Esophagus (tissue), 2 donors: ENCODE results near the gene ATP8B3. TPM values are rescaled to one million over a fixed set of nuclear protein-coding genes. Genes with fewer than 3 reads are reported as not detected.
"Not testable (repeated sequence)": the region's sequence is repeated elsewhere in the genome, so short reads cannot be mapped to it uniquely, and the experiment has no call there.

ENCODE experiments used
- H3K27ac ChIP-seq, 2 donors: one replicate each; pipeline ENCODE4 v1.5.1; 2013; ENCODE audit warnings: low read depth in 2 of 2, mild to moderate bottlenecking in 2 of 2, inconsistent platforms in 1 of 2, low read length in 1 of 2, moderate library complexity in 1 of 2
- H3K27me3 ChIP-seq, 2 donors: one replicate each; pipeline ENCODE4 v1.6.1; 2013; ENCODE audit warnings: low read length in 2 of 2, control low read depth in 1 of 2, mild to moderate bottlenecking in 1 of 2; ENCODE audit not compliant: insufficient read depth in 2 of 2, control insufficient read depth in 1 of 2
- H3K36me3 ChIP-seq, 2 donors: one replicate each; pipeline ENCODE4 v1.6.1; 2013; ENCODE audit warnings: low read length in 1 of 2; ENCODE audit not compliant: control insufficient read depth in 2 of 2, insufficient read depth in 2 of 2
- H3K4me1 ChIP-seq, 2 donors: one replicate each; pipeline ENCODE4 v1.6.1; 2013; ENCODE audit warnings: low read length in 1 of 2; ENCODE audit not compliant: control insufficient read depth in 2 of 2, insufficient read depth in 2 of 2
- H3K4me3 ChIP-seq, 2 donors: one replicate each; pipeline ENCODE4 v1.5.1; 2013; ENCODE audit warnings: low read length in 2 of 2, mild to moderate bottlenecking in 2 of 2, low read depth in 1 of 2, moderate library complexity in 1 of 2
- H3K9me3 ChIP-seq, 2 donors: one replicate each; pipeline ENCODE4 v1.6.1; 2013; ENCODE audit warnings: mild to moderate bottlenecking in 2 of 2, low read depth in 1 of 2, low read length in 1 of 2, moderate library complexity in 1 of 2; ENCODE audit not compliant: control insufficient read depth in 2 of 2, insufficient read depth in 1 of 2
- WGBS, 2 donors: extraction: QIAGEN DNeasy Blood & Tissue Kit; methylation state at CpG; one replicate each; pipeline ENCODE4 v1.1.7; 2013; 5-methylcytosine and 5-hydroxymethylcytosine counted together
- polyA plus RNA-seq, 2 donors: library from polyadenylated mRNA; stranded (reverse); fragments of 200-250 nt; gene quantifications; one replicate each; pipeline ENCODE4 v1.2.3, GENCODE V29; 2013
- donor health status: healthy with polysubstance abuse.
- donor health status: Bipolar disorder and iron deficiency.

ATP8B3 gene
- polyA plus RNA-seq, 2 donors: 0.68 to 1.2 TPM

DNA sequence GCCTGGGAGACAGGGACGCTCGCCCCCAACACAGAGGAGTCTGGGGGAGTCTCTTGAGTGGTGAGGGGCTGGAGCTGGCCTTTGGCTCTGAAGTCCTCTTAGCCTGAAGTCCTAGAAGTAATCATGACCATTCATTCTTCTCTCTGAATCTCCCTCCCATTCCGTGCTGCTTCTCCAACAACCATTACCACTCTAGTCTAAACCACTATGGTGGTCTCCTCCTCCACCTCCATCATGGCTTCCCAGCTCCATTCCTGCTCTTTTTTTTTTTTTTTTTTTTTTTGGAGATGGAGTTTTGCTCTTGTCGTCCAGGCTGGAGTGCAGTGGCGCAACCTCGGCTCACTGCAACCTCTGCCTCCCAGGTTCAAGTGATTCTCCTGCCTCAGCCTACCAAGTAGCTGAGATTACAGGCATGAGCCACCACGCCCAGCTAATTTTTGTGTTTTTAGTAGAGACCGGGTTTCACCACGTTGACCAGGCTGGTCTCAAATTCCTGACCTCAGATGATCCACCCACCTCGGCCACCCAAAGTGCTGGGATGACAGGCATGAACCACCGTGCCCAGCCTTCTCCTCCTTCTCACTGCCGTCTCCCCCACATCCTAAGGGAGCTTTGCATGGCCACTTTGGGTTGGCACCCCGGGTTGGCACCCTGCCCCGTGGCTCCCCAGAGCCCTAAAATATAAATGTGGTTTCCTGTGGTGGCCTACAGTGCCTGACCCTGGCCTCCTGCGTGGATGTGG lies 51.1 kb downstream of the ATP8B3 start:
- H3K9me3 ChIP-seq, H3K4me1 ChIP-seq, H3K36me3 ChIP-seq, H3K4me3 ChIP-seq, H3K27ac ChIP-seq: not testable (repeated sequence)
- peaks cover 15 to 51% of the 10 kb centered on the region in 2 donors for H3K27me3 ChIP-seq
- 16 to 21% methylated on average over 15 of the region's 15 CpGs for WGBS, 2 donors

DNA sequence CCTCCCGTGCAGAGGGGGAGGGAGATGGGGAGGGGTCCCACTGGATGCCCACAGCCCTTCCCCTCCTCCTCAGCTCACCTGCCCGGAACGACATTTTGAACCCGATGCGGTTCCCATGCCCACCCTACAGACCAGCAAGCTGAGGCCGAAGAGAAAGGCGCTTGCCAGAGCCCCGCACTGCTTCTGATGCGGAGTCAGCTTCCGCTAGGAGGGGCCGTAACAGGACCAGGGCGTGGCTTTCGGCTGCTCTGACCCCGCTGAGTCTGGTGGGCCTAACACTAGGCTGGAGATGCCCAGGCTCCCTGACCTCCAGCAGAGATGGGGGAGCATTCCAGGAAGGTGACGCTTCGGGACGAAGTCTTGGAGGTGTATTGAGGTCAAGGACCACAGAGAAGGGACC lies 52.1 kb downstream of the ATP8B3 start:
- H3K4me3 ChIP-seq: no peak overlapping the region
- 5 to 6% methylated on average over 16 to 17 of the region's 17 CpGs for WGBS, 2 donors

GRCh38 chr19:1758959-1759903 lies 52.8 kb downstream of the ATP8B3 start:
- 16 to 19% methylated on average over 16 of the region's 16 CpGs for WGBS, 2 donors
- Histone ChIP-seq H3K27me3 (peaks cover 24 to 53% of the 10 kb centered on the region in 2 donors), H3K9me3 (no peaks in the 10 kb centered on the region), H3K27ac (no peak overlapping the region), H3K36me3 (no peaks in the 10 kb centered on the region), H3K4me1 (peaks cover 1 to 9% of the 10 kb centered on the region in 2 donors), H3K4me3 (no peak overlapping the region)

More for the DNA sequence above, 52.1 kb downstream of the ATP8B3 start:
- no peaks in the 10 kb centered on the region for H3K36me3 ChIP-seq
- H3K4me1 ChIP-seq: peaks cover 0 to 5% of the 10 kb centered on the region in 2 donors
- no peaks in the 10 kb centered on the region for H3K9me3 ChIP-seq
- H3K27me3 ChIP-seq: peaks cover 19 to 52% of the 10 kb centered on the region in 2 donors
- H3K27ac ChIP-seq: no peak overlapping the region

DNA sequence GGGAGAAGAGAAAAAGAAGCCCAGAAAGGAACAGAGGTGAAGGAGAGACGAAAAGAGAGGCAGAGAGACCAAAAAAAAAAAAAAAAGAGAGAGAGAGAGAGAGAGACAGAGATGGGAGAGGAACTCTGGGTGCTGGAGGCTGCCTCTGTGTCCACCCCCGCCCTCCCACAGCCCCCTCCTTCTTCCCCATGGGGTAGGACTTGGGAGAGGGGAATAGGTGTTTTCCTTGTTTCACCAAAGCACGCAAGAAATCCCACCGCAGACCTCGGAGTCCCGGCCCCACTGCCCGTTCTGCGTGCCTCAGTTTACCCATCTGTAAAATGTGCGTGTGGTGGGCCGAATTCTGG lies 53.9 kb downstream of the ATP8B3 start:
- peaks cover 29 to 49% of the 10 kb centered on the region in 2 donors for H3K27me3 ChIP-seq
- 3 to 8% methylated on average over 10 of the region's 10 CpGs for WGBS, 2 donors
- H3K36me3 ChIP-seq: no peaks in the 10 kb centered on the region
- H3K9me3 ChIP-seq: no peaks in the 10 kb centered on the region
- no peak overlapping the region for H3K4me3 ChIP-seq
- H3K27ac ChIP-seq: no peak overlapping the region
- peaks cover 7 to 9% of the 10 kb centered on the region in 2 donors for H3K4me1 ChIP-seq

GRCh38 chr19:1757468-1758230 lies 54.4 kb downstream of the ATP8B3 start:
- 2 to 3% methylated on average over 79 to 86 of the region's 86 CpGs for WGBS, 2 donors

GRCh38 chr19:1756705-1757465 lies 55.2 kb downstream of the ATP8B3 start:
- Histone ChIP-seq H3K4me3 (no peak overlapping the region), H3K36me3 (no peaks in the 10 kb centered on the region), H3K9me3 (no peaks in the 10 kb centered on the region), H3K27me3 (peaks cover 24 to 52% of the 10 kb centered on the region in 2 donors), H3K27ac (no peak overlapping the region), H3K4me1 (peaks cover 7 to 9% of the 10 kb centered on the region in 2 donors)
- 6% methylated on average over 29 of the region's 29 CpGs for WGBS, 2 donors

More at GRCh38 chr19:1757468-1758230, 54.4 kb downstream of the ATP8B3 start:
- peaks cover 7 to 9% of the 10 kb centered on the region in 2 donors for H3K4me1 ChIP-seq
- no peaks in the 10 kb centered on the region for H3K9me3 ChIP-seq
- peaks cover 29 to 54% of the 10 kb centered on the region in 2 donors for H3K27me3 ChIP-seq
- no peak overlapping the region for H3K27ac ChIP-seq
- no peak overlapping the region for H3K4me3 ChIP-seq
- H3K36me3 ChIP-seq: no peaks in the 10 kb centered on the region

- peaks cover 7 to 9% of the 10 kb centered on the region in 2 donors for H3K4me1 ChIP-seq
- H3K27ac ChIP-seq: no peak overlapping the region
- H3K36me3 ChIP-seq: no peaks in the 10 kb centered on the region
- no peaks in the 10 kb centered on the region for H3K9me3 ChIP-seq
- H3K27me3 ChIP-seq: peaks cover 23 to 55% of the 10 kb centered on the region in 2 donors
- 4 to 5% methylated on average over 20 of the region's 20 CpGs for WGBS, 2 donors
- no peak overlapping the region for H3K4me3 ChIP-seq
Measured at GRCh38 chr19:1756264-1756663, 55.8 kb downstream of the ATP8B3 start.

- Histone ChIP-seq H3K27ac (no peak overlapping the region), H3K36me3 (no peaks in the 10 kb centered on the region), H3K9me3 (no peaks in the 10 kb centered on the region), H3K4me3 (no peak overlapping the region), H3K4me1 (peaks cover 7 to 9% of the 10 kb centered on the region in 2 donors), H3K27me3 (peaks cover 23 to 61% of the 10 kb centered on the region in 2 donors)
- 4% methylated on average over 34 to 43 of the region's 43 CpGs for WGBS, 2 donors
Measured at GRCh38 chr19:1755467-1756171, 56.5 kb downstream of the ATP8B3 start.
